ENCODE results near the gene MED12L. TPM values are rescaled to one million over a fixed set of nuclear protein-coding genes. Genes with fewer than 3 reads are reported as not detected.

Gene MED12L
- total RNA-seq, 1 donor from 2014 or later: 0.49 TPM

DNA sequence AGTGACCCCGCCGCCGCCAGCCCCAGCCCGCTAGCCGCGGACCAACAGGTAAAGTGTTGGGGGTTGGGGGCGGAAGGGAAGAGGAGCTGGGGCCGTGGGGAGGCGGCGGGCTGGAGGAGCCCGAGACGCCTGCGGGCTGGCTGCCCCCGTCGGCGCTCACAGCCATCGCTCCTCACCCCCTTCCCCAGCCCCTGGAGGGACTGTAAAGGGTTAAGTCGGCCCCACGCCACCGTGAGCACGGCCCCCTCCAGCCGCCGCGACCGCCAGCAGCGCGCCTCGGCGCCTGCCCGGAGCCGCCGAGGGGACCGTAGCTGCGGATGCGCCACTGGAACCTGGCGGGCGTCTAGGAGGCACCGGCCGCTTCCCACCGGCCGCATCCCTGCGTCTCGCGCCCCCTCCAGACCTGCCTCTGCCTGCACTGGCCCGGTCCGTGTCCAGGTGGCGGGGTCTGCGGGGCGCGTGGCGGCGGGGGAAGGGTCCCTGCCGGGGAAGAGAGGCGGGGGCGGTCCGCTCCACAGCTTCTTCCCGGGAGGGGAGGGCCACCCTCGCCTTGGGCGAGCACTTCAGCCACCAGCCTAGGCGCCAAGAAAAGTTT, 522 bp downstream of the MED12L start:
- intact Hi-C loops (cut with DNase I): no loop called here
- DNase-seq (ENCODE audit: missing footprints) (no peak), ATAC-seq (no peak)

DNA sequence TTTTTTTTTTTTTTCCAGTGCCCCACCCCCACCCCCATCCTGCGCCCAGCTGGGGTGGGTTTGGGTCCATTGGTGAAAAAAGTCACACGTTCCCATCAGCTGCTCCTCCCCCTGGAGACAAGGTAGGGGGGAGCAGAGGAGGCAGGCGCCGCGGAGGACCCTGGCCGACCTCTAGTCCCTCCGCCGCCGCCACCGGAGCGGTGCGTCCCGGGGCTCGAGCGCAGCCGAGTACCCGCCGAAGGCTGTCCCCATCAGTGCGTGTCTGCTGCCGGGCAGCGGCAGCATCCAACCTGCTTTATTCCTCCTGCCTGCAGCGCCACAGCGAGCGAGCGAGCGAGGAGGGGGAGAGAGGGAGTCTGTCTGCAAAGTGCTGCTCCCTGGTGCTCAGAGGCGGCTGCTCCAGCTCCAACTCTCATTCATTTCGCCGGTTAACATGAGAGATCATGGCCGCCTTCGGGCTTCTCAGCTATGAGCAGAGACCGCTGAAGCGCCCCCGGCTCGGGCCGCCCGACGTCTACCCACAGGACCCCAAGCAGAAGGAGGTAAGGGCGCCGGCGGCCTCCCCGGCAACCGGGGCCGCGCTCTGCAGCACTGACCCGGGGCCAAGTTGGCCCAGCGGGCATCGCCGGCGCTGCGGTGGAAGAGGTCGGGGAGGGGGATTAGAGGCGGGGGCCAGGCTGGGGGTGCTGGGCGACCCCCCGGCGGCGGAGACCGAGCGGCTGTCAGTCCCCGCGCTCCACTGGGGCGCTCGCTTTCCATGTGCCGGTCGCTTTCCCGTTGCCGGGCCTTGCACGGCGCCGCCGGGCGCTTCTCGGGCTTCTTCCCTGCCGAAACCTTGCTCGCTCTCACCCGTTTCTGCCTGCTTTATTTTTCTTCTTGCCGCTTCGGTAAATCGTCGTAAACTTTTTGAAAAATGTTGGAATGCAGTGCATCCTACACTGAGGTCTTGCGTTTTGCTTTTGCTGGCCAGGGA, 1.3 kb downstream of the MED12L start:
- ATAC-seq (peak; percentile 87), DNase-seq (ENCODE audit: missing footprints) (peak; percentile 82)
- intact Hi-C loops (cut with DNase I): no loop called here

GRCh38 chr3:151087648-151088047, 2.2 kb downstream of the MED12L start:
- no peak for ATAC-seq
- no peak for DNase-seq (ENCODE audit: missing footprints)
- intact Hi-C loops (cut with DNase I): no loop called here

- DNase-seq (ENCODE audit: missing footprints): no peak
- ATAC-seq: no peak
- intact Hi-C loops (cut with DNase I): no loop called here
Measured at GRCh38 chr3:151091685-151092345, 6.4 kb downstream of the MED12L start.

DNA sequence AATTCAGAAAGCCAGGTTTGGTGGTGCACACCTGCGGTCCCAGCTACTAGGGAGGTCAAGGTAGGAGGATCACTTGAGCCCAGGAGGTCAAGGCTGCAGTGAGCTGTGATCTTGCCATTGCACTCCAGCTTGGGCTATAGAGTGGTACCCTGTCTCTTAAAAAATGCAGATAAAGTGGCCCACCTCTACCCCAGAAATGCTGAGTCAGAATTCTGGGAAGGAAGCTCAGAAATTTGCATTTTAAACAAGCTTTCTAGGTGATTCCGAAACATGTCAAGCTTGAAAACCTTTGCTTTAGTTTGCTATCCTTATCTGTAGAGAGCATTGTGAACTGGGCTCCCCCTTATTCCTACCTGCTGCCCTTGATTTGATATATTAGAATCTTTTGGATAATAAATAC, 7.7 kb downstream of the MED12L start:
- intact Hi-C loops (cut with DNase I): no loop called here
- ATAC-seq (no peak), DNase-seq (ENCODE audit: missing footprints) (no peak)

- ATAC-seq (no peak), DNase-seq (ENCODE audit: missing footprints) (no peak)
- intact Hi-C loops (cut with DNase I): no loop called here
Measured at GRCh38 chr3:151093905-151094304, 8.4 kb downstream of the MED12L start.

DNA sequence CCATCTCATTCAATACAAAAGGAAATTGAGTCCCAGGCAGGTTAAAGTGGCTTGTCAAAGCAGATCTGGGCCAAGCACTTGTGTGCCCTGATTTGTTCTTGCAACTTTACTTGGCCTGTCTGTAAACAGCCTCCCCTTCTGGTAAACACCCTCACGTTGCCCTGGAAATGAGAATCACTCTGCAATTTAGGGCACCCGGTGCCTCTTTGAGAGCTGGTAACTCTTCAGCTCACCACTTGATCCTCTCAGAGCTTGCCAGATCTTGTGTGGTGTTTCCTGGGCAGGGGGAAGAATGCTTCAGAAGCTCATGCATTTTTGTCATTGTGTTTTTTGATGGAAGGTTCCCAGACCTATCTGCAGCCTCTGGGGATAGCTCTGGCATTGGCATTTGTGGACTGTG, 11.3 kb downstream of the MED12L start:
- ATAC-seq (no peak), DNase-seq (ENCODE audit: missing footprints) (no peak)
- intact Hi-C loops (cut with DNase I): no loop called here

- no peak for ATAC-seq
- DNase-seq (ENCODE audit: missing footprints): no peak
- intact Hi-C loops (cut with DNase I): no loop called here
Measured at GRCh38 chr3:151100076-151100475, 14.6 kb downstream of the MED12L start.

DNA sequence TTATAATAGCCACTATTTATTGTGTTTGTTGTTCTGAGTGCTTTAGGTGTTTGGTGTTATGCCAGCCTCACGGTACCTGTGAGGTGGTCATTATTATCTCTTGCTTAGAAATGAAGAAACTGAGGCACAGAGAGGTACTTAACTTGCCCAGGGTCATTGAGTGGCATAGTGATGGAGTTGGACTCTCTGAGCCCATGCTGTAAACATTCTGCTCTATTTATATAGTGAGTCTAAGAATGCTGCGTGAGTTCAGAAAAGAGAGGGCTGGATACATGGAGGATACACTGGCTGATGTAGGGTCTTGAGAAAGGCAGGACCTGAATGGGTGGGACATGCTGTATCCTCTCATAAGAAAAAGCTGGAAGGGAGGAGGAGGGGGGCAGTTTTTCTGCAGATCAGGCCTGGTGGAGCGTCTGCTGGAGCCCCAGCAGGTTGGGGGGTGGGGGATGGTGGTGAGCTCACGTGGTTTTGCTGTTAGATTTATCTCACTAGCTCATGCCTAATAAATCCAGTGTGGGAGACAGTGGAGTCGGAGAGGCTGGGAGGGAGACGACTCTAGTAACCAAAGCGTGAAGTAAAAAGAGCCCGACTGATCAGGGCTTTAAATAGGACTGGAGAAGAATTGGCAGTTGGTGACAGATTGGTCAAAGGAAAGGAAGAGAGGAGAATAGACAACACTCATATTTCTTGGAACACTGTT, 16.0 kb downstream of the MED12L start:
- ATAC-seq (no peak), DNase-seq (ENCODE audit: missing footprints) (no peak)
- intact Hi-C loops (cut with DNase I): no loop called here

GRCh38 chr3:151106311-151106710, 20.8 kb downstream of the MED12L start:
- intact Hi-C loops (cut with DNase I): no loop called here
- ATAC-seq (no peak), DNase-seq (ENCODE audit: missing footprints) (no peak)

GRCh38 chr3:151107177-151107576, 21.7 kb downstream of the MED12L start:
- ATAC-seq: no peak
- intact Hi-C loops (cut with DNase I): no loop called here
- no peak for DNase-seq (ENCODE audit: missing footprints)

GRCh38 chr3:151107701-151108100, 22.2 kb downstream of the MED12L start:
- intact Hi-C loops (cut with DNase I): no loop called here
- DNase-seq (ENCODE audit: missing footprints): no peak
- ATAC-seq: no peak

- DNase-seq (ENCODE audit: missing footprints) (no peak), ATAC-seq (no peak)
- intact Hi-C loops (cut with DNase I): no loop called here
Measured at GRCh38 chr3:151109286-151109800, 23.9 kb downstream of the MED12L start.

DNA sequence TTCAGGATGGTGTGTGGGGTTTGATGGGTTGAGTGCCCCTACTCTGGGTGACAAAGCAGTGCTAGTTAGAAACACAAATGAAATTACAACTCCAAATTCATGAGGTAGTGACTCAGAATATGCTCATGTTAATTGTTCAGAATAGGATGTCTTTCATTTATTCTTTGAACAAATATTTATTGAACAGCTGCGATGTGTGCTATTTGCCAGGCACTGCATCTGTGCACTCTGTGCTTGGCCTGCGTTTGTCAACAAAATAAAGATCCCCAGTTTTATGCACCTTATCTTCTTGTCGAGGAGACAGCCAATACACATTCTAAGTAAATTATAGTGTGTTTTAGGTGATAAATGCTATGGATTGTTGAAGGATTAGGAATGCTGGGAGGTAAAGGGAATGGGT, 27.3 kb downstream of the MED12L start:
- ATAC-seq (no peak), DNase-seq (ENCODE audit: missing footprints) (no peak)
- intact Hi-C loops (cut with DNase I): no loop called here

- no peak for ATAC-seq
- no peak for DNase-seq (ENCODE audit: missing footprints)
- intact Hi-C loops (cut with DNase I): no loop called here
Measured at GRCh38 chr3:151113343-151113742, 27.9 kb downstream of the MED12L start.

DNA sequence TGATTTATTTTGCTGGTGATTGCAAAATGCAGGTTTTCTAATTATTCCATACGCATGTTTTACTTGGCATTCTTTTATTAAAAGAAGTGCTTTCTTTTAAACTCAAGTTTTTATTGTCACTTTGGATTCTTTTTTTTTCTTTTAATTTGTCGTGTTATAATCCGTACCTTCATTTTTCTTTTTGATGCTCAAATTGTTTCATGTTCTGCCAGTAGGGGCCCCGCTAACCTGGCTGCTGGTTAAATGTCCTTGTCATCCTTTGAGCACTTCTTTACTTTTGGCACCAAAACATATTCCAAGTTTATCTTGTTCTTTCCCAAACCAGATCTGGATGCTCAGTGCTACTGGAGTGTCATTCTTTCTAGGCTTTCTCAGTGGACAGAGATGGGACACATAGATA, 31.6 kb downstream of the MED12L start:
- DNase-seq (ENCODE audit: missing footprints): no peak
- ATAC-seq: no peak
- intact Hi-C loops (cut with DNase I): no loop called here

- intact Hi-C loops (cut with DNase I): no loop called here
- no peak for ATAC-seq
- no peak for DNase-seq (ENCODE audit: missing footprints)
Measured at GRCh38 chr3:151119188-151119587, 33.7 kb downstream of the MED12L start.

- intact Hi-C loops (cut with DNase I): no loop called here
- no peak for ATAC-seq
- no peak for DNase-seq (ENCODE audit: missing footprints)
Measured at GRCh38 chr3:151120409-151120808, 34.9 kb downstream of the MED12L start.

DNA sequence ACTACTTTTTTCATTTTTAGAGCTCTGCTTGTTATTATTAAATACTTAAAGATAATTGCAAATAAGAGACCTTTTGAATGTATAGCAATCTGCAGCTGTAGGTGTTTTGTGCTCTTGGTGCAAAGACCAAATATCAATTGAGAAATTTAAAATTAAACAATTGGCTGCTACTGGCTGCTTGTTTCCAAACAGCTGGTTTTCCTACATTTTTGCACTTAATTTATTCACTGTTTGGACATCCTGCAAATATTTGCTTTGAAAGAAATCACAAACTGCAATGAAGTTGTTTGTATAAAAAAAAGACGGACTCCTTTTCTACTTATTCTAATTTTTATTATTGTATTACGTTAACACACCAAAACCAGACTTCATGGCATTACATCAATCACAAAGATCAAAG, 35.6 kb downstream of the MED12L start:
- no peak for DNase-seq (ENCODE audit: missing footprints)
- intact Hi-C loops (cut with DNase I): no loop called here
- no peak for ATAC-seq
